HCEC 1CT (cell line): ENCODE data around the gene PPP1R15B.

Experiments
- DNase-seq: peaks from one replicate; pipeline ENCODE4 v3.0.0-alpha.2; 2017

The PPP1R15B gene

GRCh38 chr1:204411451-204412204, at the start of gene PPP1R15B:
Gene PPP1R15B (minus strand): TSS chr1:204411817. CDS start chr1:204411411, 406 bp downstream.
- peak; percentile 98 for DNase-seq

- DNase-seq, result no peak
Measured at GRCh38 chr1:204460346-204460745, 48.7 kb upstream of the PPP1R15B start.

GRCh38 chr1:204459706-204460105, 48.1 kb upstream of the PPP1R15B start:
- DNase-seq, result no peak

- DNase-seq, result no peak
Measured at GRCh38 chr1:204457666-204458065, 46.0 kb upstream of the PPP1R15B start.

GRCh38 chr1:204456826-204457442, 45.3 kb upstream of the PPP1R15B start:
- DNase-seq, result no peak

- DNase-seq, result no peak
Measured at GRCh38 chr1:204455831-204456145, 44.2 kb upstream of the PPP1R15B start.

GRCh38 chr1:204455063-204455830, 43.6 kb upstream of the PPP1R15B start:
- no peak for DNase-seq

GRCh38 chr1:204454476-204454875, 42.9 kb upstream of the PPP1R15B start:
- no peak for DNase-seq

- DNase-seq, result no peak
Measured at GRCh38 chr1:204453141-204453772, 41.6 kb upstream of the PPP1R15B start.

- DNase-seq, result no peak
Measured at GRCh38 chr1:204451352-204452124, 39.9 kb upstream of the PPP1R15B start.

GRCh38 chr1:204450461-204451257, 39.0 kb upstream of the PPP1R15B start:
- DNase-seq, result no peak

GRCh38 chr1:204449678-204450280, 38.2 kb upstream of the PPP1R15B start:
- no peak for DNase-seq

GRCh38 chr1:204448991-204449677, 37.5 kb upstream of the PPP1R15B start:
- DNase-seq, result no peak

- DNase-seq, result no peak
Measured at GRCh38 chr1:204448344-204448964, 36.8 kb upstream of the PPP1R15B start.

GRCh38 chr1:204447736-204448135, 36.1 kb upstream of the PPP1R15B start:
- no peak for DNase-seq

GRCh38 chr1:204447190-204447589, 35.6 kb upstream of the PPP1R15B start:
- DNase-seq, result no peak

GRCh38 chr1:204446413-204447111, 34.9 kb upstream of the PPP1R15B start:
- DNase-seq, result peak; percentile 22

- DNase-seq, result no peak
Measured at GRCh38 chr1:204445860-204446412, 34.3 kb upstream of the PPP1R15B start.
